ENCODE data around the gene GRID2IP.

Gene GRID2IP

DNA sequence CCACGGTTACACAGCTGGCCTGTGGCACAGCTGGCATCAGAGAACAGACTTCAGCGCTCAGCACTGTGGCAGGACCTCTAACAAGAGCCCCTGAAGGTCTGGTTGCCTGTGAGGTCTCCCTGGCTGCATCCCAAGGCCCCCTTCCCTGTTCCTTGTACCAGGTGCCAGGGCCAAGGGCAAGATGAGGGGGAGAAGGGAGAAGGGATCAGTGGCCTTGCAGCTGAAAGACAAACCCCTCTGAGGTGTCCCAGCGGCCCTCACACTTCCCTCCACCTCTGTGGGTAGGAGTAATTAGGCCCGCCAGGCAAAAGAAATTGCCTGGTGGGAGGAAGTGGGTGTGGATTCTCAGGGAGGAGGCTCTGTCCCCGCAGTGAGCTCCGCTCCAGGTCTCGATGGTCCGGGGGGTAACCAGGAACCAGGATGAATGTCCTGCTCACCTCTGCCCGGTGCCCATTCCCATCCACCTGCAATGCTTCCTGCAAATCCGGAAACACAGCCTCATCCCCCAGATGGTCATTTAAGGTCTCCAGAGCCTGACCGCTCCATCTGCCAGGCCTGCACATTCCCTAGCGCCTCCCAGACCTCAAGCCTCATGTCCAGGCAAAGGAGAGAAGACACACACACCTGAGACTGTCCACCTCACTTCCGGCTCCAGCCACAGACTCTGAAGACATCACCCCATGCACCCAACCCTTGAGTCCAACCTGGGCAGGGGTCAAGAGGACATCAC is 22.7 kb downstream of the GRID2IP start:
- no peak for DNase-seq (ENCODE audit: low read depth)
- H3K4me3 ChIP-seq (ENCODE audit: low read depth, low read length): no peak overlapping the region

DNA sequence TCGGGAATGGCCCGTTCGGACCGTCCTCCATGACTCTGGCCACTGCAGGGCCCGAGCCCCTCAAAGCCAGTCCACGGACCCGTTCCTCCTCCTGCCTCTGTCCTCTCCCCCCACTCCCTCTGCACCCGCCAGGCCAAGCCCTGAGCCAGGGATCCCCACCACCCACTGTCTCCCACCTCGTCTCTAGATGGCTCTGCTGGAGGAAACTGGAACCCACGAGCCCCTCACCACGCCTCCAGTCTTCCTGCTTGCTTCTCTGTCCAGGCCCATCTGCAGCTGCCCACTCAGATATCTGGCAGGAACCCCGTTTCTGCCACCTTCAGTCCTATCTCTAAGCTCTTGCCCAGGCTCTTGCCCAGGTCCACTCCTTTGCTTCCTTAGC is 24.3 kb downstream of the GRID2IP start:
- H3K4me3 ChIP-seq (ENCODE audit: low read depth, low read length): peak overlapping the region; percentile 43
- no peak for DNase-seq (ENCODE audit: low read depth)

DNA sequence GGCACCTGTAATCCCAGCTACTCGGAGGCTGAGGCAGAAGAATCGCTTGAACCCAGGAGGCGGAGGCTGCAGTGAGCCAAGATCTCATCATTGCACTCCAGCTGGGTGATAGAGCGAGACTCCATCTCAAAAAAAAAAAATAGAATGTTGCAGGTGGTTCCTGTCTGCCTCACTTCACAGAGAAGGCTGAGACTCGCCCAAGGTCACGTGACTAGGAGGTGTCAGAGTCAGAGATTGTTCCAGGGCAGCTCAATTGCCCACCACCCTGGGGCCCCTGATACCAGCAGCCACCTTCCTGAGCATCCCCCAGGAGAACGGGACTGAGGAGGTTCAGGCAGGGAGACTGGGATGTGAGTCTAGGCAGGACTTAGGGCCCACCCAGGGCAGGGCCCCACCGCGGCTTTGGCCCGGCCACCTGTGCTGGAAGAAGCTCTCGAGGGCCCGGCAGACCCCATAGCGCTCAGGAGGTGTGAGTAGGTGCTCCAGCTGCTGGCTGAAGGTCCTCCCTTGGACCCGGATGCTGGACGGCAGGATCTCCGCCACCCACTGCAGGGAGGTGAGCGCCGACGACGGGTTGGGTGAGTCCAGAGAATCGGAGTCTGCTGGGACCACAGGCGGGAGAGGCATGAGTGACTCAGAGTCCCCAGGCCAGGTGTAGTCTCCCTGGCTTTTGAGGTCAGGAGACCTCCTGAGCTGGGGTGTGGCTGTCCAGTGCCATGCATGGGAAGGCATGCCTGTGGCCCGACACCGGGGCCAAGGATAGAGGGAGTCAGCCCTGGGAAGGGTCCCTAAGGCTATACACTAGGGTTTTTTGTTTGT is 30.9 kb downstream of the GRID2IP start:
- DNase-seq (ENCODE audit: low read depth): no peak

DNA sequence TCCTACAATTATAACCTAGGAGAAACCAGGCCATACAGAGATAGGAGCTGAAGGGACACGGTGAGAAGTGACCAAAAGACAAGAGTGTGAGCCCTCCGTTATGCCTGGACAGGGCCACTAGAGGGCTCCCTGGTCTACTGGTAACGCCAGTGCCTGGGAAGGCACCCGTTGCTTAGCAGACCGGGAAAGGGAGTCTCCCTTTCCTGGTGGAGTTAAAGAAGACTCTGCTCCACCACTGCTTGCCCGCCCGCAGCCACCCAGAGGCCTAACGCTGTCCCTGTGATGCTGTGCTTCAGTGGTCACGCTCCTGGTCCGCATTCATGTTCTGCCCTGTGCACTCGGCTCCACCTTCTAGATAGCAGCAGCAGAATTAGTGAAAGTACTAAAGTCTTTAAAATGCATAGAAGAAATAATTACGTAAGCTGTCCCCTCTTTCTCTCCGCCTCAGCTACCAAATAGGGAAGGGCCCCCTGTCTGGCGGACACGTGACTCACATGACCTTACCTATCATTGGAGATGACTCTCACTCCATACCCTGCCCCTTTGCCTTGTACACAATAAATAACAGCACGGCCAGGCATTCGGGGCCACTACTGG is 34.8 kb downstream of the GRID2IP start:
- DNase-seq (ENCODE audit: low read depth): peak; percentile 46
- peak overlapping the region; percentile 8 for H3K4me3 ChIP-seq (ENCODE audit: low read depth, low read length)

More for the DNA sequence above, 30.9 kb downstream of the GRID2IP start:
- H3K4me3 ChIP-seq (ENCODE audit: low read depth, low read length): no peak overlapping the region

DNA sequence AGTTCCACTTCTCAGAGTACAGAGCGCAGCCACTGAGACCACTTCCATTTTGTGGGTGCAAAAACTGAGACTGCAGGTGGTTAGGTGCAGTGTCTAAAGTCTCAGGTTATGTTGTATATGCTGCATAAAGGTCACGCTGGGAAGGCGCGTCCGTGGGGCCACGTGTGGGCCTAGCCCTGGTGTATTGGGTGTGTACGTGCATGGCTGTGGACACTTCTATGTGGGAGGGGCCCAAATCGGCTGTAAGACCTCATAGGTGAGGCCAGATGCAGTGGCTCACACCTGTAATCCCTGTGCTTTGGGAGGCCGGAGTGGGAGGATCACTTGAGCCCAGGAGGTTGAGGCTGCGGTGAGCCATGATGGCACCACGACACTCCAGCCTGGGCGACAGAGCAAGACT is 37.7 kb downstream of the GRID2IP start:
- no peak for DNase-seq (ENCODE audit: low read depth)
- H3K4me3 ChIP-seq (ENCODE audit: low read depth, low read length): no peak overlapping the region

DNA sequence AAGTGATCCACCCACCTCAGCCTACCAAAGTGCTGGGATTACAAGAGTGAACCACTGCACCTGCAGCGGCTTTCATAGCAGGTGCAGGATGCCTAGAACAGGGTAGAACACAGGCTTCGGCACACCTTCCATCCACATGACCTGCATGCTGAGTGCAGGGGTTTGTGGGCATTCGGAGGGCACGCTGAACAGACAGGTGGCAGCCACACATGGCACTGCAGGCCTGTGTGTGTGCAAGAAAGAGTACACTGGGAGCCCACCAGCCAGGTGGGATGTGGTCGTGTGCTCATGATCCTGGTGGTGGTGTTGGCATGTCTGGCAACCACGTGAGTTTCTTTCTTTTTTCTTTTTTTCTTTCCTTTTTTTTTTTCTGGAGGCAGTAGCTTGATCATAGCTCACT is 38.4 kb downstream of the GRID2IP start:
- no peak for DNase-seq (ENCODE audit: low read depth)
- H3K4me3 ChIP-seq (ENCODE audit: low read depth, low read length): no peak overlapping the region

DNA sequence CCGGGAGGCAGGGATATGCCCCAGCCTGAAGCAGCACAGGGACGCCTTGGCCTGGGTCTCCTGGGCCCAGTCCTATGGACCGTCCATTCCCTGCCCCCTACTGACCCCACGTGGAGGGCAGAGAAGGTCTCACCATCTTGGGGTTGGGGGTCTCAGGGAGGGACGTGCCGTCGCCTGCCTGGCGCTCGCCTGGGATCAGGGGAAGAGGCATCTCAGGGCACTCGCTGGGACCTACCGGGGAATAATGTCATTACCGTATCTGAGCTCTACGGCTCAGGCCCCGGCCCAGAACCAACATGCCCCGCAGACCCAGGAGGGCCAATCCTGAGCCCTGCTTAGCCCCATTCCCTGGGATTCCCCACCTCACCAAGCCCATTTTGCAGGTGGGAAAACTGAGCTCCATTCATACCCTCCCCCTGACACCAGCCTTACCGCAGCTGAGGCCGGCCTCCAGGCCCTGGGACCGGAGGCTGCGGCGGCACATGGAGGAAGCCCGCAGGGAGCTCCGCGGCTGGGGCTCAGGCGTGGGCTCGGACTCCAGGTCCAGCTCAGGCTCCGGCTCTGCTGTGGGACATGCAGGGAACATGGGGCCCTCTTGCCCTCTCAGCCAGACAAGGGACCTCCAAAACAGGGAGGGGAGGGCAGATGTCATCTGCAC is 40.7 kb downstream of the GRID2IP start:
- no peak for DNase-seq (ENCODE audit: low read depth)
- H3K4me3 ChIP-seq (ENCODE audit: low read depth, low read length): no peak overlapping the region

DNA sequence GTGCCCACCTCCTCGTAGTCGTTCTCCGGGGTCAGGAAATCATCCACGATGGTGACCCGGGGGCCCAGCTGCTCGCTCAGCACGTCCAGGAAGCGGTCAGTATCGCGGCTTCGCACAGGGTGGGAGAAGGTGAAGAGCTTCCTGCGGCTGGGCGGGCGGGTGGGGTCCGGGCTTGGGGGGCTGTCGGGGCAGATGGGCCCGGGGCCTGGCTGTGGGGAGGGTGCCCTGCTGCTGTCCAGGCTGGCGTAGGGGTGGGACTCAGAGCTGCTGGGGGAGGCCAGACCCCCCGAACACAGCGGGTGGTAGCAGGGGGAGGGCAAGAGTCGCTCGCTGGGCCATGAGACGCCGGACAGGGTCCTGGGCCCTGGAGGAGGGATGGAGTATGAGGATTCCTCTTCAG is 42.3 kb downstream of the GRID2IP start:
- H3K4me3 ChIP-seq (ENCODE audit: low read depth, low read length): no peak overlapping the region

DNA sequence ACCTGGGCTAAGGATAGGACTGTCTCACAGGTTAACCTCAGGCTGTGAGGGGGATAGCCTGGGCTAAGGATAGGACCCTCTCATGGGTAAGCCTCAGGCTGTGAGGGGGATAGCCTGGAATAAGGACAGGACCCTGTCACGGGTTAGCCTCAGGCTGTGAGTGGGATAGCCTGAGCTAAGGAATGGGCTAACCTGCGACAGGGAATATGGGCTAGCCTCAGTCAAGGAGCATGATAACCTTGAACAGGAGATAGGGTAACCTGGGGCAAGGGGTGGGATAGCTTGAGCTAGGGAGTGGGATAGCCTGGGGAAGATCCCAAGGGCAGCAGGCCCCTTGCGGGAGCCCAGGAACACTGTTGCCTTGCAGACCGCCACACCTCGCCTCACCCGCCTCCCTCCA is 42.7 kb downstream of the GRID2IP start:
- no peak overlapping the region for H3K4me3 ChIP-seq (ENCODE audit: low read depth, low read length)
- no peak for DNase-seq (ENCODE audit: low read depth)

More for the DNA sequence above, 42.3 kb downstream of the GRID2IP start:
- DNase-seq (ENCODE audit: low read depth): no peak

DNA sequence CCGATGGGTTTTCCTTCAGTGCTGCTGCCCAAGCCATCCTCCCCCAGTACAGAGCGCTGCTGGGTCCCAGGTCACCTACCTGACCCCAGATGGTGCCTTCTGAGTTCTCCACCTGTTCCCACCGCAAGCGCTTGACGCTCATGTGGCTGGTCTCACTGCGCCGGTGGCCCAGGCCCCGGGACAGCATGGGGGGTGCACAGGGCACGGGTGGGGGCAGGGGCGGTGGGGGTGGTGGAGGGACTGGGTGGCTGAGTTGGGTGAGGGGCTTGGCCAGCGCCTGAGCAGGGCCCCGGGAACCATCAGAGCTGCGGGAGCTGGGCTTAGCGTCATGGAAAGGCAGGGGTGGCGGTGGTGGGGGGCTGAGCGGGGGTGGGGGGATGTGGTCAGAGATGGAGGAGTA is 43.4 kb downstream of the GRID2IP start:
- H3K4me3 ChIP-seq (ENCODE audit: low read depth, low read length): no peak overlapping the region
- DNase-seq (ENCODE audit: low read depth): no peak

DNA sequence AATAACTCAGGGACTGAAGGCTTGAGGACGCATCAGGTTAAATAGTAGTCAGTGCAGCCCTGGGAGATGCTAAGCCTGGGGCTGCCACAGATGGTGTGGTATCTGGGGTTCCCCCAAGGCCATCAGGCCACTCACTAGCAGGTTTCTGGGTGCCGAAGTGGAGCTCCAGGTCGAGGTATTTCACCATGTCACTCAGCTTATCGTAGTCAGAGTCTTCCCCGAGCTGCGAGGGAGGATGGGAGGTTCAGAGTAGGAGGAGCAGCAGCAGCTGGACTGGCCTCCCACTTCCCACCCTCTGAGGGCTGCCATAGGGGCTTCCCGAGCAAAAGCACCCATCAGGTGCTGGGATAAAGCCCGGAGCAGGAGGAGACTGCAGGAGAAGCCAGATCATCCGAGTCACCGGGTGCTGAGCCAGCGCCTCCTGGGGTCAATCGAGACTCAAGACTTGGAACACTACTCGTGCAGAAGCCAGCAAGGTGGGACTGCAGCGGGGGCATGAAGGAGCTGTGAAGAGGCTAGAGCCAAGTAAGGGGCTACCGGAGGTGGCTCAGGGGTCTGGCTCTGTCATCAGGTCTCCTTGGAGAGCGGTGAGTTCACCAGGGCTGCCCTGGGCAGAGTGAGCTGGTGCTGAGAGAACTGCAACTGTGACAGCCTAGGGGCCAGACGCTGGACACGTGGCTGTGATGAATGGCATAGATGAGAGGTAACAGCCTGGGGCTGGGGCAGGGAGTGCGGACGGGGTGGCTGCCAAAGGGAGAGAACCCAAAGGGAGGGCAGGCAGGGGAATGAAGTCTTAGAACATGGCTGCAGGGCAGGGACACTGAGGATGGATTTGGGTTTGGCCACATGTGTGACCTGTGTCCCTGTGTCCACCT is 45.3 kb downstream of the GRID2IP start:
- H3K4me3 ChIP-seq (ENCODE audit: low read depth, low read length): no peak overlapping the region
- no peak for DNase-seq (ENCODE audit: low read depth)

DNA sequence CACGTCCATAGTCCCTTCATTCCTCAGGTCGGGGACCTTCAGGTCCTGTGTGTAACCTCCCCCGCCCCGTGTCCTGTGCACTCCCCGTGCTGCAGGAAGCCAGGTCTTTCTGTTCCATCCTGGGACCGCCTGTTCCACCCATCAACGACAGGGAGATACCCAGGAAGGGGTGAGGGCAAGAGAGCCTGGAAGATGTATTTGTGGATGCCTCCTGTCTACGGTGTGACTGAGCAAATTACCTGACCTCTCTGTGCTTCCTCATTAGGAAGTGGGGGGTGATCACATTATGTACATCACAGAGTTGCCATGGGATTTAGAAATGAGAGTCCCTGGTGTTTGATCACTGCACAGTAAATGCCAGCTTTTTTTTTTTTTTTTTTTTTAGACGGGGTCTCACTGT is 46.3 kb downstream of the GRID2IP start:
- H3K4me3 ChIP-seq (ENCODE audit: low read depth, low read length): no peak overlapping the region
- no peak for DNase-seq (ENCODE audit: low read depth)

DNA sequence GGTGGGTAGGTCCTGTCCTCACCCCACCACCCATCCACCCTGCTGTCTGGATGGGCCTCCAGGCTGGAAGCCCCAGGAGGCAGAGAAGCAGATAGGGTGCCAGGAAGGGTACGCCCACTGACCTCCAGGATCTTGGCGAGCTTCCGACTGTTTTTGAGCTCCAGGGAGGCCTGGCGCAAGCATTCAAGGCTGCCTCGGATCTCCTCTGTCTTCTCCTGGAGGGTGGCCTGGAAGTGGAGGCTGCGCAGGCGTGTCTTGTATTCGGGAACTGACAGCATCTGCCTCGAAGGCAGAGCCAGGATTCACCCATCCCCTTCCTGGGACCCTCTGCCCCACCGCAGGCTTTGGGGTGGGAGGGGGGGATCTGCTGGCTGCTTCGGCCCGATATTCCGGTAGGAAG is 48.4 kb downstream of the GRID2IP start:
- DNase-seq (ENCODE audit: low read depth): no peak
- H3K4me3 ChIP-seq (ENCODE audit: low read depth, low read length): no peak overlapping the region

DNA sequence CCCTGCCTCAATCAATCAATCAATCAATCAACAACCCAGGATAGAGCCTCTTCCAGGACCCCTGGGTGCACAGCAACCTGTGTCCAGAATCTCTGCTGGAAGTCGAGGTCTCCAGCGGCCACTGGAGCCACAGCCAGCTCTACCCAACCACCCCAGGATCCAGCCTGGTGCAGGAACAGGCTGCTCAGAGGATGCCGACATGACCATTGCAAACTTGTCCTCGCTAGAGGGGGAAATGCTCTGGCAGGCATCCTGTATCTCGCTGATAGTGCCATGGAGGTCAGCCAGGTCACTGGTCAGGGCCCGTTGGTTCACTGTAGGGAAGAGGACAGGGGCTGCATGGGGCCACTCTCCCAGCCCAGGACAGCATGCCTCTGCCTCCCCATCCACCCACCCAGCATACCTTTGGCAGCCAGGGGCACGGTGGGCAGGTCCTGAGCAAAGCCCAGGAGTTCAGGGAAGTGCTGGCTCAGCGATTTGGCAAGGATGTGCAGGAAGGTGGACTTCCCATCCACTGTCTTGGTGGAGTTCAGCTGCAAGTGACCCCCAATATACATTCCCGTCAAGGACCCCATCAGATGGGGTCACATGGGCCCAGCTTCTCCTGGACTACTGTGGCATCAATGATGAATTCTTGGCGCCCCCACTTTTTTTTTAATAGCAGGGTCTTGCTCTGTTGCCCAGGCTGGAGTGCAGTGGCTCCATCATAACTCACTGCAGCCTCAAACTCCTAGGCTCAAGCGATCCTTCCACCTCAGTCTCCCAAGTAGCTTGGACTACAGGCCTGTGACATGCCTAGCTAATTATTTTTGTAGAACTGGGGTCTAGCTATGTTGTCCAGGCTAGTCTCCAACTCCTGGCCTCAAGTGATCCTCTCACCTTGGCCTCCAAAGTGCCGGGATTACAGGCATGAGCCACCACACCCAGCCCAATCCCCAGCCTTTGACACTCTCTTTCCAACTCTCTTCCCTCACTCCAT is 49.4 kb downstream of the GRID2IP start:
- DNase-seq (ENCODE audit: low read depth): no peak
- no peak overlapping the region for H3K4me3 ChIP-seq (ENCODE audit: low read depth, low read length)

DNA sequence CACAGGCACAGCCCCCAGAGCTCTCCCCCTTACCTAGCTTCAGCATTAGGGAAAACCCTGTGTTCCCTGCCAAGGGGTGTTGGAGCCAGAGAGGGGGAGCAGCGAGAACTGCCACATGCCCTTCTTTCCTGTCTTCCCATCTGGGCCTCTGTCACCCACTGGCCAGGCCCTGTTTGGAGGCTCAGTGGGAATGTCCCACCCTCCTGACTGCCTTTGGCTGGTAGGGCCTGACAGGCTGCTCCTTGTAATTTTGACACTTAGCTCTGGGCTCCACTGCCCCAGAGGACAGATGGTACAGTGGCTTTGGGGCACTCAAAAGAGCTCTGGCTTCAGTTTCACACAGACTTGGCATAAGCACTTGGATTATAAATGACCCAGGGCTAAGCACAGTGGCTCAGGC is 50.6 kb downstream of the GRID2IP start:
- no peak overlapping the region for H3K4me3 ChIP-seq (ENCODE audit: low read depth, low read length)
- no peak for DNase-seq (ENCODE audit: low read depth)

DNA sequence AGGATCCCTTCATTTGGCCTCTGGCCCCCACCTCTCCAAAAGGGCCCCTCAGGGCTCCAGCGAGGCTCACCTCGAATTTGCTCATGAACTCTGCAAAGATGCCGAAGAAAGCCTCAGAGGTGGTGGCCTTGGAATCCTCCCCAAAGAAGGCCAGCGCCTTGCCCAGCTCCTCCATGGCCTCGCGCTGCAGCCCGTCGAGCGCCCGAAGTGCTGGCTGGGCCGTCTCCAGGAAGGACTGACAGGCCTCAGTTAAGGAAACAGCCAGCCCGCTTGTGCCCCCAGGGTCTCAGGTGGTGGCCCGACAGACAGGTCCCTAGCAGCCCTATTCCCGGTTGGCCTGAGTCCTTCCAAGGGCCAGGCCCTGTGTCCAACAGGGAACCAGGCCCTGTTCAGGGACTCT is 53.3 kb downstream of the GRID2IP start:
- H3K4me3 ChIP-seq (ENCODE audit: low read depth, low read length): no peak overlapping the region
- no peak for DNase-seq (ENCODE audit: low read depth)

DNA sequence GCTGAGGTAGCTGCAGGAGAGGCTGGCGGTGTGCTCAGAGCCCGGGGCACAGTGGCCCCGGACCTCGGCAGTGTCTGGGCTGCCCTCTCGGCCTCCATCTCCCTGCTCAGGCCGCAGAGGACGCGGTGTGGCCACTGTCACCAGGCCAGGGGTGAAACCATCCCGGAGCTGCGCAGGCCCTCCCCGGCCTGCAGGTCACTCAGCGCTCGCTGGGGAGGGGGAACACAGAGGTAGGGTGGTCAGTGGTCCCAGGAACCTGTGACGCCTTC is 53.7 kb downstream of the GRID2IP start:
- no peak for DNase-seq (ENCODE audit: low read depth)
- no peak overlapping the region for H3K4me3 ChIP-seq (ENCODE audit: low read depth, low read length)

DNA sequence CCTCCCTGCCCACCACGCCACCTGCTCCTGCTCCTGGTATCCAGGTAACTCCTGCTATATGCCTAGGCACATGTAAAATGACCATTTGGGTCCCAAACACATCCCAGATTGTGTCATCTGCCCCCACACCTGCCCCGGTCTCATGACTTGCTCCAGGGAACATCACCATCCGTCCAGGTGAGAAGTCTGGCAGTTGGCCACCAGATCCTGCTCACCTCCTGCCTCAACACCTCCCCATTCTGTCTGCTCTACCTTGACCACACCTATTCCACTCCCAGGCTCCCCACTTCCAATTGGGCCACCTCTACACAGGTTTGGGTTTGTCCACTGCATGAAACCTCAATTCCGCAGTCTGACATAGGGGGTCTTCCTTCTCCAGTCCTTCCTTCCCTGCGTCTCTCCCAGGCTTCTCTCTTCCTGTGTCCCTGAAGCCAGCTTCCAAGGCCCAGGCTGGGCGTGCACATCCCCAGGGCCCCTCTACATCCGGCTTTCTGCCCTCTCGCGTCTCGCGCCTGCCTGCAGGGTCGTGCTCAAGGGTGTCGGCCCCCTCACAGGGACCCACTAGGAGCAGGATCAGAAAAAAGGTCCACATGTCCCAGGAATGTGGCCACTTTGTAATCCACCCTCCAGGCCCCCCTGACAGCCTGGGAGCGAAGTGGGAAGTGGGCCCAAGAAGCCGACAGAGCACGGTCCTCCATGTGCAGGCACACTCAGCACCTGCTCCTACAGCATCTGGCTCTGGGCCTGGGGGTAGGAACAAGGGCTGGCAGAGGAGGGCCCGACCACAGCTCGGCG is 54.2 kb downstream of the GRID2IP start:
- no peak for DNase-seq (ENCODE audit: low read depth)
- no peak overlapping the region for H3K4me3 ChIP-seq (ENCODE audit: low read depth, low read length)

Measured in skeletal muscle cell (primary cell).